GM19025 (cell line): ENCODE results near the gene TAS1R1.
"Not testable (repeated sequence)": the region's sequence is repeated elsewhere in the genome, so short reads cannot be mapped to it uniquely, and the experiment has no call there.

ENCODE experiments used
- ATAC-seq: cut with Tn5 transposase; IDR thresholded peaks from one replicate; pipeline ENCODE4 v1.9.1; 2021; ENCODE audit warnings: mild to moderate bottlenecking, low read depth, moderate library complexity; ENCODE audit not compliant: unreplicated experiment

Gene TAS1R1

DNA sequence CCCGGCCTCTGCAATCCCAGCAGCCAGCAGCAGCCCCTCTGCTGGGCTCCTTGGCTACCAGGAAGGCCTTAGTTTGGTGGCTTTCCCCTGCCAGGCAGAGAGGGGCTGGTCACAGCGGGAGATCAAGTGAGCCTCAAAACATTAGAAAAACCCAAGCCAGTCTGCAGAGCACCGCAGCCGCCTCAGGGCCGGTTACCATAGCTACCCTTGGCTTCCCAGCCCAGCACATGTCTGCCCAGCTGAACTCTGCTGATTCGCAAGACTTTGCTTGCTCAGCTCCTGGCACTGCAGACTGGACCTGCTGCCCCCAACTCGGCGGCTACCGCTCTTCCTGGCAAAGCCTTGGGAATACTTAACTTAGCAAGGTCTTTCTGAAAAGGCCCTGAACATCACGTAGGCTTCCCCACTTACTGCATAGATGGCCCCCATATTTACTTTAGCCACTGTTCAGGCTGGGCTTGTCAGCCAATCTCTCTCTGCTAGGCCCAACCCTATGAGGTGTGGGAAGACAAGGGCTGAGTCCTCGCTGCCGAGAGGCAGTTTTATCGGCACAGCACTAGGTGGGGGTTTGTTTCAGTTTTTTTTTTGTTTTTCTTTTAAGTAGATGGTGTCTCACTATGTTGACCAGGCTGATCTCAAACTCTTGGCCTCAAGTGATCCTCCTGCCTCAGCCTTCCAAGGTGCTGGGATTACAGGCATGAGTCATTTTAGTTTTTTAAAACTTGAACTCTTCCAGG lies 35.0 kb upstream of the TAS1R1 start:
- ATAC-seq, result no peak

DNA sequence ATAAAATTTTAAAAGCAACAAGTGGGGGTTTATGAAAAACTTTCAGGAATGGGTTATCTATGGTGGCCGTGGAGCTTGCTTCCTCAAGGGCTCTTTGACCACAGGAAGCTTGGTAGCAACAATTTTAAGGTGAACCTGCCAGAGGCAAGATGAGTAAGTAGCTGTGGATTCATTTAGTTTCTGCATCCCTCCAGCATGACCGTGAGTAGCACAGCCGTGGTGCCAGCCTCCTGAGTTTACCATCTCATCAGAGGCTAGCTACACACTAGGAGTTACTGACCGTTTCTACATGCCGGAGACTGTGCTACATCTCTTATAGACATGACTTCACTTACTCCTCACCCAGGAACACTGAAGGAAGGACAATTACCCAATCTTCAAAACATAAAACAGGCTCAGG lies 33.6 kb upstream of the TAS1R1 start:
- no peak for ATAC-seq

GRCh38 chr1:6523566-6523965 lies 31.5 kb upstream of the TAS1R1 start:
- no peak for ATAC-seq

DNA sequence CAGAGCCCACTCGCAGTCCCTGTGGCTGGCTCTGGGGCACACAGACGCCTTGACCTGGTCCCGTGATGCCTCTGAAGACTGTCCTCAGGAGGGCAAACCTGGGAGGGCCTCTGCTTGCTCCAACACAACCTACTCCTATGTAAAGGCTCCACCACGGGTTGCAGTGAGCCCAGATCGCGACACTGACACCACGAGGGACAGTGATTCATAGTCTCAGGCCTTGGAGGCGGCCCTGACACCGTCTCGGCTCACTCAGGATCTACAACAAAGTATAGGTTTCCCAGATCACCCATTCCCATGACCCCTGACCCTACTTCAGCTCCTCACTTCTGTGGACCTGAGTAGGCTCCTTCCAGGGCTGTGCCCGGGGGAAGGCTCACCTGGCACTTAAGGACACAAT lies 28.8 kb upstream of the TAS1R1 start:
- ATAC-seq, result no peak

GRCh38 chr1:6528492-6528891 lies 26.6 kb upstream of the TAS1R1 start:
- no peak for ATAC-seq

DNA sequence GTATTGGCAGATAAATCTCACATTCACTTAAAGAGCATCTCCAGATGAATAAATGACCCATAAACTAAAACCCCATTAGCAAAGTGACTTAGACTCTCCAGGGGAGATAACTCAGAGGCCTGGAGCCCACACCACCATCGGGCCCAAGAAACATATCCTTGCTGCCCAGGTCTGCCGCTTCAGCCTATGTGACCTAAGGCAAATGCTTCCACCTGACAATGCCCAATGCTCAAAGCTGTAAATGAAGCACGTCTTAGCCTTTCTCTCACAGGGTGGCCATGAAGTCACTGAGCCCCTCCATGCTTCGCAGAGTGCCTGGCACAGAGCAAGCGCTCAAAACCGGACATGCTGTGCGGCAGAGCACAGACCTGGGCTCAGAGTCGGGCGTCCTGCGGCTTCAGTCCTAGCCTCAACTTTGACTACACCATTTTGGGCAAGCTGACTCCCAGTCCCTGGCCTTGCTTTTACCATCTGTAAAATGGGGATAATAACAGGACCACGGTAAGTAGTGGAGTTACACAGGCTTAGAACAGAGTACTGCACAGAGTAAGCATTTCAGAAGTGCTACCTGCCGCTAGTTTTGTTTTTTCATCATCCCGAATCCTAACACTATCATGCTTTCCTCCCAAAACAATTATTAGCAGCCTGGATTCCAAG lies 24.5 kb upstream of the TAS1R1 start:
- ATAC-seq, result no peak

DNA sequence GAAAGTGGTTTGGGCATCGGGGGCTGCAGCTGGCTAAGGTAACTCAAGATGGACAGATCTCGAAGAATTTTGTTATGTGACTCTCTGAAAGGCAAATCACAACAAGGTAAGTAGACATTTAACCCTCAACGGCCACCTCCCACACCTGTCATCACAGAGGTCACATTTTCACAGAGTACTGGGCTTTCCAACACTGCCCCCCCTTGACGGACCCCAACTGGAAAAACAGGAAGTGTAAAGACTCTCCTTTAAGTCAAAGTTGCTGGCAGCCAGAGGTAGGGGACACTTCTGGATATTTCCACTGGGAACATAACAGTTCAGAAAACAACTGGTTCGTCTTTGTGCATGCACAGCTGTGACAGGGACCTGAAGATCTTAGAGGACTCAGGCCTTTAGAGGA lies 23.1 kb upstream of the TAS1R1 start:
- no peak for ATAC-seq

DNA sequence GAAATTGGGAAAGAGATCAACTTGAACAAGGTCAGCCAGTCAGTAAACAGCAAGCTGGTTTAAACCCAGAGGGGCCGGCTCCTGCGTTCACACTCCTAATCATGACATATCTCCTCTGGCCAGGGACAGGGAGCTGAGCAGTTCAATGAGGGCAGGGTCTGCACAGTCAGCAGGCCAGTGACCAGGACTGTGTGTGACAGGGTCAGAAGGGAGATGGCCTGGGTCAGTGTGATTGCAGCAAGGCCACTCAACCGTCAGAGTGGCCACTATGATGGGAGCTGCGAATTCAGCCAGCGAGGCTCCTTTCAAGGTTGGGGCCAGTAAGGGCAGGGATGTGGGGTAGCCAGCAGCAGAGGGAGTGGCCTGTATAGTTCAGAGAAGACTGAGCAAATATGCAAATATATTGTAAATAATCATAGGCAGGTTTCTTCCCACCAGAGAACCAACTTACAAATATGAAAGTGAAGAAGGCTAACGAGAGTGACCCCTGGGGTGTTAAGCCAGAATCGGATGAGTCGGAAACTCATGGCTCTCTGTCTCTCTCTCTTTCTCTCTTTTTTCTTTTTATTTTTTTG lies 20.8 kb upstream of the TAS1R1 start:
- ATAC-seq, result no peak

DNA sequence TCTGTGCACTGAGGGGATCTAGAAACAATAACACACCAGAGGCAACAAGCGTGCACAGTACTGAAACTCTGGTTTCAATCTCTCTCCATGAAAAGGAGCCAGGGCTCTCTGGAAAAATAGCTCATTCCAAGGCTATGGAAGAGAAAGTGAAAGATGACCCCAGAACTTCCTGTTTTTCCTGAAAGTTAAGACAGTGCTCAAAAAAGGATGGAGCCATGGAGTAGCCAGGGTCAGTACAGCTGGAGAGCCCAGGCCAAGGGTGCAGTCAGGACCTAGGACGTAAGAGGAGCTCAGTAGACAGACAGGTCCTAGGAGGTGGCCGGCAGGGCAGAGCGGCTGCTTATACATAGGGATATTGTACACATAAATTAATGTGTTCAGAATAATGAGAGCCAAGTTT lies 19.9 kb upstream of the TAS1R1 start:
- no peak for ATAC-seq

DNA sequence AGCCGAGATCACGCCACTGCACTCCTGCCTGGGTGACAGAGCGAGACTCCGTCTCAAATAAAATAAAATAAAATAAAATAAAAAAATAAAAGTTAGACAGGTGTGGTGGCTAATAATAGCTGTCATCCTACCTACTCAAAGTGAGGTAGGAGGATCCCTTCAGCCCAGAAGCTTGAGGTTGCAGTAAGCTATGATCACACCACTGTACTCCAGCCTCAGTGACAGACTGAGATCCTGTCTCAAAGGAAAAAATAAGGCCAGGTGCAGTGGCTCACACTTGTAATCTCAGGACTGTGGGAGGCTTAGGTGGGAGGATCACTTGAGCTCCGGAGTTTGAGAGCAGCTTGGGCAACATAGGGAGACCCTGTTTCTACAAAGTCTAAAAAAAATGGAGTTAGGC lies 18.8 kb upstream of the TAS1R1 start:
- no peak for ATAC-seq

DNA sequence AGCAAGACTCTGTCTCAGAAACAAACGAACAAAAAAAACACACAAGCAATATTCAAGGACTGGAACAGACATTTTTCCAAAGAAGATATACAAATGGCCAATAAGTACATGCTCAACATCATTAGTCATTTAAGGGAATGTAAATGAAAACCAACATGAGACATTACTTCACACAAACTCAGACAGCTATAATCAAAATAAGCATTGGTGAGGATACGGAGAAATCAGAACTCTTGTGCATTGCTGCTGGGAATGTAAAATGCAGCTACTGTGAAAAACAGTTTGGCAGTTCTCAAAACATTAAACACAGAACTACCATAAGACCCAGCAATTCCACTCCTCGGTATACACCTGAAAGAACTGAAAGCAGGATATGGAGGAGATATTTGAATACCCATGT lies 16.2 kb upstream of the TAS1R1 start:
- ATAC-seq, result no peak

GRCh38 chr1:6544831-6545230 lies 10.3 kb upstream of the TAS1R1 start:
- ATAC-seq, result no peak

- no peak for ATAC-seq
These were observed 9.6 kb upstream of the TAS1R1 start for GRCh38 chr1:6545276-6546112.

GRCh38 chr1:6546326-6546725 lies 8.8 kb upstream of the TAS1R1 start:
- no peak for ATAC-seq

DNA sequence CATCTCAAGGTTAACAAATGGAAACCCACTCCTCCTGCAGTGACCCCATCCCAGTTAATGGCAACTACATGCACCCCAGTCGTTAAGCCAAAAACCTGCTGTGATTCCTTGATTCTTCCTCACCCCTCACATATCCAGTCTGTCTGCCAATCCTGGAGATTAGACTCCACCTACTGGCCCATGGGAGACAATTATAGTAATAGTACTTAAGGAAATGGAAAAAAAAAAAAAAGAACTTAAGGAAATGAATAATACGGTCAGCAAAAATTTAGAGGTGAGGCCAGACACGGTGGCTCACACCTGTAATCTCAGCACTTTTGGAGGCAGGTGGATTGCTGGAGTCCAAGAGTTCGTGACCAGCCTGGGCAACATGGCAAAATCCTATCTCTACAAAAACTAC lies 7.8 kb upstream of the TAS1R1 start:
- no peak for ATAC-seq

- peak; percentile 95 for ATAC-seq
These were observed 838 bp upstream of the TAS1R1 start, which contains the start of gene NOL9 for GRCh38 chr1:6554031-6554906. NOL9 (minus strand) TSS chr1:6554513; CDS start chr1:6554502, 11 bp downstream.

DNA sequence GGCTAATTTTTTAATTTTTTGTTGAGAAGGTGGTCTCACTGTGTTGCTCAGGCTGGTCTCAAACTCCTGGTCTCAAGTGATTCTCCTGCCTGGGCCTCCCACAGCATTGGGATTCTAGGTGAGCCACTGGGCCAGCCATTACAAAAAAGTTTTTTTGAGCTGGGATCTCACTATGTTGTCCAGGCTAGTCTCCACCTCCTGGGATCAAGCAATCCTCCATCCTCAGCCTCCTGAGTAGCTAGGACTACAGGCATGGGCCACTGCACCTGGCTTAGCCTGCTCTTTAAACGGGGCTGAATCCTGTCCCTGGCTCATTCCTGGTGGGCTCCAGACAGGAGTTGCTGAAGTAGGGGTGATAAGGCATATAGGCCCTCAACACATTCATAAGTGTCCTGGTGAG lies 2.5 kb downstream of the TAS1R1 start:
- ATAC-seq, result no peak

DNA sequence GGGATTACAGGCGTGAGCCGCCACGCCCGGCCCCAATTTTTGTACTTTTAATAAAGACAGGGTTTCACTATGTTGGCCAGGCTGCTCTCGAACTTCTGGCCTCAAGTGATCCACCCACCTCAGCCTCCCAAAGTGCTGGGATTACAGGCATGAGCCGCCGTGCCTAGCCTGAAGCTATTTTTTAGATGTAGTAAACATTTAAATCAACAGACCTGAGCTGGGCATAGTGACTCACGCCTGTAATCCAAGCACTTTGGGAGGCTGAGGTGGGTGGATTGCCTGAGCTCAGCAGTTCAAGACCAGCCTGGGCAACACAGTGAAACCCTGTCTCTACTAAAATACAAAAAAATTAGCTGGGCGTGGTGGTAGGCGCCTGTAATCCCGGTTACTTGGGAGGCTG lies 4.1 kb downstream of the TAS1R1 start:
- ATAC-seq, result not testable (repeated sequence)

DNA sequence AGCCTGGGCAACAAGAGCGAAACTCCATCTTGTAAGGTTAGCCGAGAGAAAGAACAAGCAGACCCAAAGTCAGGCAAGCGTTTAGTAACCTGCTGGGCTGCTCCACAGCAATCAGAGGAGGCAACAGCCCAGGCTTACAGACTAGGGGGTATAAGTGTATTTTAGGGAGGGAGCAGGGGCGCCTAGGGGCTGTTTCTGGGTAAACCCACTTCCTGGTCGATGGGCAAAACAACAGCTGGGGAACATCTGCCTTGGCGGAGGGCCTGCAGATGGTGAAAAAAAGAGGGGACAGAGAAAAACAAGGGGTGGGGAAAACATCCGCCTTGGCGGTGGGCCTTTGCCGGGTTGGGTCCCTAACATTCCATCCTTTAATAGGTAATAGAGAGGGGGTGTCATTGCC lies 5.2 kb downstream of the TAS1R1 start:
- no peak for ATAC-seq

GRCh38 chr1:6569033-6569432 lies 13.9 kb downstream of the TAS1R1 start:
- no peak for ATAC-seq
